ENCODE measurements around the gene NBPF10.
"Not testable (repeated sequence)": the region's sequence is repeated elsewhere in the genome, so short reads cannot be mapped to it uniquely, and the experiment has no call there.

NBPF10 gene

GRCh38 chr1:146144465-146144864 is at the start of gene NBPF10:
Gene NBPF10, minus strand, starts transcription at chr1:146144804. Its CDS starts 35 bp downstream, at chr1:146144769.
- DNase-seq = not testable (repeated sequence)

GRCh38 chr1:146174531-146174930 is 29.9 kb upstream of the NBPF10 start:
- not testable (repeated sequence) for DNase-seq

- DNase-seq = not testable (repeated sequence)
Observed at GRCh38 chr1:146167740-146168139, 23.1 kb upstream of the NBPF10 start.

- not testable (repeated sequence) for DNase-seq
Observed at GRCh38 chr1:146167273-146167672, 22.7 kb upstream of the NBPF10 start.
